C4-2B (cell line): Measurements from ENCODE around the gene CD164L2.

Experiments used
- H3K27ac ChIP-seq: fragments of 450-650 bp; 2 replicates; pipeline ENCODE4 v1.5.1; 2017
- CTCF ChIP-seq: fragments of 450-650 bp; conservative IDR thresholded peaks from 2 replicates; pipeline ENCODE4 v1.5.1; 2017; ENCODE audit warnings: mild to moderate bottlenecking
- ZFX ChIP-seq: fragments of 450-650 bp; IDR thresholded peaks from 2 replicates; pipeline ENCODE4 v1.6.1; 2017

CD164L2 gene

GRCh38 chr1:27427329-27427728 is 44.2 kb upstream of the CD164L2 start:
- H3K27ac ChIP-seq, result no peak overlapping the region

GRCh38 chr1:27423709-27424108 is 40.6 kb upstream of the CD164L2 start:
- TF ChIP-seq CTCF (no peak), ZFX (no peak)
- H3K27ac ChIP-seq, result no peak overlapping the region

More at GRCh38 chr1:27427329-27427728, 44.2 kb upstream of the CD164L2 start:
- TF ChIP-seq CTCF (no peak), ZFX (no peak)

- H3K27ac ChIP-seq, result no peak overlapping the region
- TF ChIP-seq CTCF, result no peak
- TF ChIP-seq ZFX, result no peak
These were observed 35.4 kb upstream of the CD164L2 start for GRCh38 chr1:27418326-27419185.

- H3K27ac ChIP-seq, result no peak overlapping the region
- TF ChIP-seq ZFX (no peak), CTCF (no peak)
These were observed 34.6 kb upstream of the CD164L2 start for GRCh38 chr1:27417713-27418112.

- TF ChIP-seq CTCF (peak; percentile 77), ZFX (no peak)
- H3K27ac ChIP-seq, result no peak overlapping the region
These were observed 33.4 kb upstream of the CD164L2 start for GRCh38 chr1:27416387-27417111.

- TF ChIP-seq CTCF, result no peak
- no peak for TF ChIP-seq ZFX
- no peak overlapping the region for H3K27ac ChIP-seq
These were observed 31.0 kb upstream of the CD164L2 start for GRCh38 chr1:27414091-27414490.

GRCh38 chr1:27413004-27413403 is 29.9 kb upstream of the CD164L2 start:
- no peak overlapping the region for H3K27ac ChIP-seq

More at GRCh38 chr1:27413004-27413403, 29.9 kb upstream of the CD164L2 start:
- TF ChIP-seq ZFX (no peak), CTCF (no peak)
